RWPE1 (cell line): Measurements from ENCODE around the gene LILRB5.
"Not testable (repeated sequence)": the region's sequence is repeated elsewhere in the genome, so short reads cannot be mapped to it uniquely, and the experiment has no call there.

Source experiments
- CTCF ChIA-PET: fragments of 350-600 bp; sonication (Branson Sonifier 250); formaldehyde crosslinking; extraction: SDS; loops from one replicate; lab custom pipeline; 2021; lab: Yijun Ruan, JAX
- POLR2A ChIA-PET: fragments of 400-600 bp; formaldehyde crosslinking; extraction: SDS; loops from one replicate; lab custom pipeline; 2020; ENCODE audit warnings: antibody characterized with exemption; ENCODE audit not compliant: low non-redundant PET; lab: Yijun Ruan, JAX
- DNase-seq: peaks from one replicate; pipeline ENCODE4 v3.0.0; 2012; ENCODE audit warnings: low spot score
- H3K27ac ChIP-seq: fragments of 450-650 bp; 2 replicates; pipeline ENCODE4 v1.5.1; 2017
- CTCF ChIP-seq: fragments of 450-650 bp; conservative IDR thresholded peaks from 2 replicates; pipeline ENCODE4 v1.5.1; 2017; ENCODE audit warnings: low read depth, mild to moderate bottlenecking

LILRB5 gene

GRCh38 chr19:54281007-54281728 lies 24.1 kb upstream of the LILRB5 start, which contains the start of gene LILRB2:
Gene LILRB2, minus strand, starts transcription at chr19:54281110. Its CDS starts 614 bp downstream, at chr19:54280496.
- no peak within 1 kb of the TSS for H3K27ac ChIP-seq
- ChIA-PET POLR2A (no interaction called here), CTCF (no interaction called here)
- DNase-seq: no peak
- TF ChIP-seq CTCF: no peak

DNA sequence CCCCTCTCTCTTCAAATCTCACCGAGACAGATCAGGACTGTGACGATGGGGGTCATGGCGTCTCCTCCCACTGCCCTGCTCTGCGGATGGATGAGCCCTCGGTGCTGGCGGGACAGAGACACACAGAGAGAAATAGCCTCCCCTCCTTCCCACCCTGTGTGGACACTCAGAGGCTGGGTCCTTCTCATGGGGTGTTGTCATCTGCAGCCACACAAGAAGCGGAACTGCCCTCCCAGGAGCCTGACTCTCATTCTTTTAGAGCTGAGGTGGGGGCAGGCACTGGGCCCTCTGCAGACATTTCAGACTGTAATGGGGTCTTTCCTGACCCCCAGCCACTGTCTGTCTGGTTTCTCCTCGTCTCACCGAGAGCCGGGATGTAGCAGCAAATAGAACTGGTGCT lies 23.4 kb upstream of the LILRB5 start:
- H3K27ac ChIP-seq, DNase-seq, POLR2A ChIA-PET: not testable (repeated sequence)
- CTCF ChIA-PET: interaction anchor here (0.6 to 1.2 kb wide), 2 partner anchors 15 to 433 kb away, joined by 3 to 4 read pairs; no protein-coding TSS in a partner anchor

GRCh38 chr19:54280025-54280424 lies 23.0 kb upstream of the LILRB5 start:
- DNase-seq, H3K27ac ChIP-seq, POLR2A ChIA-PET: not testable (repeated sequence)
- CTCF ChIA-PET: interaction anchor here (0.6 to 1.2 kb wide), 2 partner anchors 14 to 433 kb away, joined by 3 to 4 read pairs; no protein-coding TSS in a partner anchor

DNA sequence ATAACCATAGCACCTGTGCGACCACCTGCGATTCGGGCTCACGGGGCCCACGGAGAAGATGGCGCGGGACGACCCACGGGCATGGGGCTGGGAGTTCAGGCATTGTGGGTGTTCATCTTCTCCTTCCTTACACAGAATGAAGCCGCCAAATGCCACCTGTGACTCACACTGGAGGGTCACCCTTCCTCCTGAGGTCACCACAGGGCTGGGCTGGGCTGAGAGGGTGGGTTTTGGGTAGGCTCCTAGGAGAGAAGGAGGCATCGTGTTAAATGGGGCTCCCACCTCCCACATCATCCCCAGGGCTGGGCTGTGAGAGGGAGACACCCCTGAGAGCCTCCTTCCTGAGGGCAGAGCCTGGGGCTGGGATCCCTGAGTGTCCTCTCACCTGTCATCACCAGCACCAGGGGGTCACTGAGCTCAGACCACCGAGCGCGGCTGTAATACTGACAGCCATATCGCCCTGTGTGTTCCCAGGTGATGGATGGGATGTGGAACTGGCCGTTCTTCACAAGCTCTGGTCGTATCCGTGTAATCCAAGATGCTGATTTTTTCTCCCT lies 22.4 kb upstream of the LILRB5 start:
- H3K27ac ChIP-seq: no peak overlapping the region
- ChIA-PET CTCF (interaction anchor here (0.6 to 1.2 kb wide), 2 partner anchors 12 to 14 kb away, joined by 3 to 4 read pairs; no protein-coding TSS in a partner anchor), POLR2A (no interaction called here)
- no peak for DNase-seq
- no peak for TF ChIP-seq CTCF

GRCh38 chr19:54278571-54279195 lies 21.6 kb upstream of the LILRB5 start:
- POLR2A ChIA-PET, CTCF ChIA-PET: not testable (repeated sequence)

GRCh38 chr19:54278056-54278455 lies 21.0 kb upstream of the LILRB5 start:
- CTCF ChIA-PET, H3K27ac ChIP-seq, DNase-seq: not testable (repeated sequence)
- POLR2A ChIA-PET: interaction anchor here (0.5 kb wide), 1 partner anchor 11 kb away, joined by 4 read pairs; no protein-coding TSS in a partner anchor

More at GRCh38 chr19:54278571-54279195, 21.6 kb upstream of the LILRB5 start:
- not testable (repeated sequence) for H3K27ac ChIP-seq, DNase-seq

GRCh38 chr19:54277111-54277615 lies 20.1 kb upstream of the LILRB5 start:
- CTCF ChIA-PET, POLR2A ChIA-PET, DNase-seq, H3K27ac ChIP-seq: not testable (repeated sequence)

GRCh38 chr19:54275951-54276350 lies 18.9 kb upstream of the LILRB5 start:
- ChIA-PET CTCF (no interaction called here), POLR2A (no interaction called here)
- no peak for TF ChIP-seq CTCF
- H3K27ac ChIP-seq: no peak overlapping the region
- no peak for DNase-seq

DNA sequence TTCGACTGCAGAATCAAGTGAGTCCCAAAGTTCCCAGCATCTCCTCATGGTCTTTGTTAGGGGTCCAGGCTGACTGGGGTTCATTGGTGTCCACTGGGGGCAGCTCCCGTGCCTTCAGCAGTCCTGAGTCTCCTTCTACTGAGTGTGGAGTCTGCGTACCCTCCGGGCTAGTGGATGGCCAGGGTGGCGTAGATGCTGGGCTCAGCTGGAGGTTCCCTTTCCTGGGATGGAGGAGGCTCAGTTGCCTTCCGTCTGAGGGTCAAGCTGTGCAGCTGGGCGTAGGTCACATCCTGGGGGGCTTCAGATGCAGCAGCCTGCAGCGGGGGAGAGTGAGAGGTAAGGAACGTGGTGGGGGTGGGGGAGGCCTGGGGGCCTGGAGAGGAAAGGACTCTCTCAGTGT lies 17.4 kb upstream of the LILRB5 start:
- CTCF ChIA-PET, POLR2A ChIA-PET, H3K27ac ChIP-seq, DNase-seq: not testable (repeated sequence)
